ENCODE data around the gene GSC. TPM values are rescaled to one million over a fixed set of nuclear protein-coding genes. Genes with fewer than 3 reads are reported as not detected.
"Not testable (repeated sequence)": the region's sequence is repeated elsewhere in the genome, so short reads cannot be mapped to it uniquely, and the experiment has no call there.

GSC gene
- total RNA-seq, 1 donor from 2014 or later: 1.7 TPM

DNA sequence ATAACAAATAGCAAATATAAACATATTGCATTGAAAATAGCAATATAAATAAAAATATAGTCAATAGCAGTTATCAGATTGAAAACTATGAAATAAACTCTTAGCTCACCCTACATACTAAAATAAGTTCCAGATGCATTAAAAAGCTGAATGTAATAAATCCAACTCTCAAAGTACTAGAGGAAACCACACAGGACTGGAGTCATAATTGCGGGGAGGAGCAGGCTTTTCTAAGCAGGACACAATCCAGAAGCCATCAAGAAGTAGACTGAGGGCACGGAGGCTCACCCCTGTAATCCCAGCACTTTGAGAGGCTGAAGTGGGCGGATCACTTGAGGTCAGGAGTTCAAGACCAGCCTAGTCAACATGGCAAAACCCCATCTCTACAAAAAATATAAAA lies 22.2 kb downstream of the GSC start:
- H3K9me3 ChIP-seq: no peaks in the 10 kb centered on the region
- intact Hi-C loops (cut with DNase I): no loop called here

GRCh38 chr14:94747153-94747552 lies 22.8 kb downstream of the GSC start:
- intact Hi-C loops (cut with DNase I); H3K9me3 ChIP-seq; H3K27me3 ChIP-seq; H3K27ac ChIP-seq; DNase-seq (ENCODE audit: extremely low spot score in 2 of 2); H3K36me3 ChIP-seq; H3K4me3 ChIP-seq; H3K4me1 ChIP-seq: not testable (repeated sequence)

More for the DNA sequence above, 22.2 kb downstream of the GSC start:
- Histone ChIP-seq H3K4me3 (no peak overlapping the region), H3K36me3 (no peaks in the 10 kb centered on the region), H3K27me3 (no peaks in the 10 kb centered on the region), H3K4me1 (no peaks in the 10 kb centered on the region), H3K27ac (no peak overlapping the region)
- TF ChIP-seq POLR2AphosphoS5 (IDR thresholded peaks at IDR 0.05; ENCODE audit: insufficient read depth in 1 of 2, low read depth in 1 of 2) (no peak), POLR2A (IDR thresholded peaks at IDR 0.05) (no peak), CTCF (IDR thresholded peaks at IDR 0.05) (no peak)
- DNase-seq (ENCODE audit: extremely low spot score in 2 of 2): no peak

GRCh38 chr14:94746131-94746530 lies 23.8 kb downstream of the GSC start:
- TF ChIP-seq POLR2A (IDR thresholded peaks at IDR 0.05) (no peak), POLR2AphosphoS5 (IDR thresholded peaks at IDR 0.05; ENCODE audit: insufficient read depth in 1 of 2, low read depth in 1 of 2) (no peak), CTCF (IDR thresholded peaks at IDR 0.05) (no peak)
- H3K4me3 ChIP-seq: no peak overlapping the region
- no peak for DNase-seq (ENCODE audit: extremely low spot score in 2 of 2)
- H3K27me3 ChIP-seq: no peaks in the 10 kb centered on the region
- H3K9me3 ChIP-seq: no peaks in the 10 kb centered on the region
- intact Hi-C loops (cut with DNase I): no loop called here
- H3K27ac ChIP-seq: no peak overlapping the region
- H3K36me3 ChIP-seq: no peaks in the 10 kb centered on the region
- no peaks in the 10 kb centered on the region for H3K4me1 ChIP-seq

- DNase-seq (ENCODE audit: extremely low spot score in 2 of 2): no peak
- H3K27ac ChIP-seq: no peak overlapping the region
- H3K36me3 ChIP-seq: no peaks in the 10 kb centered on the region
- H3K4me1 ChIP-seq: no peaks in the 10 kb centered on the region
- intact Hi-C loops (cut with DNase I): no loop called here
- H3K4me3 ChIP-seq: no peak overlapping the region
- no peaks in the 10 kb centered on the region for H3K9me3 ChIP-seq
- no peak for TF ChIP-seq POLR2AphosphoS5 (IDR thresholded peaks at IDR 0.05; ENCODE audit: insufficient read depth in 1 of 2, low read depth in 1 of 2)
- no peak for TF ChIP-seq POLR2A (IDR thresholded peaks at IDR 0.05)
- no peak for TF ChIP-seq CTCF (IDR thresholded peaks at IDR 0.05)
- H3K27me3 ChIP-seq: no peaks in the 10 kb centered on the region
These were observed 31.2 kb downstream of the GSC start for GRCh38 chr14:94738751-94739150.

GRCh38 chr14:94738097-94738496 lies 31.8 kb downstream of the GSC start:
- Histone ChIP-seq H3K9me3 (no peaks in the 10 kb centered on the region), H3K4me3 (no peak overlapping the region), H3K4me1 (no peaks in the 10 kb centered on the region), H3K27me3 (no peaks in the 10 kb centered on the region), H3K27ac (no peak overlapping the region), H3K36me3 (no peaks in the 10 kb centered on the region)
- intact Hi-C loops (cut with DNase I): no loop called here
- no peak for TF ChIP-seq POLR2A (IDR thresholded peaks at IDR 0.05)
- TF ChIP-seq POLR2AphosphoS5 (IDR thresholded peaks at IDR 0.05; ENCODE audit: insufficient read depth in 1 of 2, low read depth in 1 of 2): no peak
- no peak for TF ChIP-seq CTCF (IDR thresholded peaks at IDR 0.05)
- no peak for DNase-seq (ENCODE audit: extremely low spot score in 2 of 2)

DNA sequence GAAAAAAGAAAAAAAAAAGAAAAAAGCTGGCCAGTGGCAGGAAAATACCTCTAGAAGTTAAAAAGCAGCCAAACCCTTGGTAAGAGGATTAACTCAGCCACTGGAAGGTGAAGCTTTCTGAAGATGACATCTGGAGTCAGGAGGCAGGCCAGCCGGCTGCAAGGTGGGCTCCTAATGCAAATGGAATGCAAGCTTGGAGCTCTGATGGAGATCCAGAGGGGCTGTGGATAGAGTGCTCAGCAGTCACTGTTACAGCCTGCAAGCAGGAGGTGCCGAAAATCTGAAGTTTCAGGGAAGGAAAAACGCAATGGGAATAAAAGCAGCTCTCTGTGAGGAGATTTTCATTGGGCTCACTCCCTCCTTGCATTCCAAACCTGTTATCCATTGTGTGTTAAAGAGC lies 41.0 kb downstream of the GSC start:
- no peaks in the 10 kb centered on the region for H3K9me3 ChIP-seq
- H3K27ac ChIP-seq: no peak overlapping the region
- TF ChIP-seq POLR2A (IDR thresholded peaks at IDR 0.05) (no peak), POLR2AphosphoS5 (IDR thresholded peaks at IDR 0.05; ENCODE audit: insufficient read depth in 1 of 2, low read depth in 1 of 2) (no peak), CTCF (IDR thresholded peaks at IDR 0.05) (no peak)
- no peaks in the 10 kb centered on the region for H3K4me1 ChIP-seq
- H3K36me3 ChIP-seq: no peaks in the 10 kb centered on the region
- H3K4me3 ChIP-seq: no peak overlapping the region
- intact Hi-C loops (cut with DNase I): no loop called here
- no peak for DNase-seq (ENCODE audit: extremely low spot score in 2 of 2)
- H3K27me3 ChIP-seq: no peaks in the 10 kb centered on the region

DNA sequence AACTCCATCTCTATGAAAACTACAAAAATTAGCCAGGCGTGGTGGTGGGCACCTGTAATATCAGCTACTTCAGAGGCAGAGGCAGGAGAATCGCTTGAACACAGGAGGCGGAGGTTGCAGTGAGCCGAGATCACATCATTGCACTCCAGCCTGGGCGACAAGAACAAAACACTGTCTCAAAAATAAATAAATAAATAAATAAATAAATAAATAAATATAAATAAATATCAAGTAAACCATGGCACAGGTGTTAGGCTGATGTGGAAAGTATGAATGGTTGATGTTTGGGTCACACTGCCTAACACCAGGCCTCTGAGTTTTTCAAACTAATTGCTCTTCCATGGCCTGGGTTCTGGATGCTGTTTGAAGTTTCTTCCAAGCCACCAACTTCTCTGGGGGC lies 41.5 kb downstream of the GSC start:
- DNase-seq (ENCODE audit: extremely low spot score in 2 of 2); H3K4me1 ChIP-seq; intact Hi-C loops (cut with DNase I); H3K9me3 ChIP-seq; H3K27me3 ChIP-seq; H3K4me3 ChIP-seq; H3K36me3 ChIP-seq; H3K27ac ChIP-seq: not testable (repeated sequence)

DNA sequence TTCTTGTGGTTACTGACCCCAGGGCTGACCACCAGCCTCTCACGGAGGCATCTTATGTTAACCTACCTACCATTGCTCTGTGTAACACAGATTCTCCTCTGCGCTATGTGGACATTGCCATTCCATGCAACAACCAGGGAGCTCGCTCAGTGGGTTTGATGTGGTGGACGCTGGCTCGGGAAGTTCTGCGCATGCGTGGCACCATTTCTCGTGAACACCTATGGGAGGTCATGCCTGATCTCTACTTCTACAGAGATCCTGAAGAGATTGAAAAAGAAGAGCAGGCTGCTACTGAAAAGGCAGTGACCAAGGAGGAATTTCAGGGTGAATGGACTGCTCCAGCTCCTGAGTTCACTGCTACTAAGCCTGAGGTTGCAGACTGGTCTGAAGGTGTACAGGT lies 43.3 kb downstream of the GSC start:
- H3K36me3 ChIP-seq; H3K9me3 ChIP-seq; H3K4me3 ChIP-seq; DNase-seq (ENCODE audit: extremely low spot score in 2 of 2); H3K27me3 ChIP-seq; H3K4me1 ChIP-seq; intact Hi-C loops (cut with DNase I); H3K27ac ChIP-seq: not testable (repeated sequence)

All from vagina (tissue), 2 donors.